DMS153 (cell line): Measurements from ENCODE around the gene XYLB.

Experiments
- DNase-seq: peaks from one replicate; lab custom pipeline; 2025; lab: John Stamatoyannopoulos, UW

XYLB gene

GRCh38 chr3:38454884-38455638 lies 108.5 kb downstream of the XYLB start:
- peak; percentile 56 for DNase-seq

GRCh38 chr3:38455639-38456430 lies 109.2 kb downstream of the XYLB start:
- DNase-seq, result no peak

- no peak for DNase-seq
Measured at GRCh38 chr3:38457111-38458003, 110.8 kb downstream of the XYLB start.

- no peak for DNase-seq
Measured at GRCh38 chr3:38458796-38459498, 112.4 kb downstream of the XYLB start.

GRCh38 chr3:38459499-38460048 lies 113.0 kb downstream of the XYLB start:
- no peak for DNase-seq

GRCh38 chr3:38460377-38461270 lies 114.0 kb downstream of the XYLB start:
- no peak for DNase-seq
